Fibroblast of pulmonary artery (primary cell): ENCODE measurements around the gene PLCD1.
A peak's percentile ranks its signal among the peaks of the same experiment; 100 is the strongest.

Experiments
- DNase-seq: peaks from one replicate; pipeline ENCODE4 v3.0.0-alpha.2; 2010; ENCODE audit warnings: low read depth
- H3K4me3 ChIP-seq: replicated peaks from 2 replicates; pipeline ENCODE4 v1.5.1; 2011; ENCODE audit warnings: low read depth, mild to moderate bottlenecking, control low read depth, low read length, moderate library complexity
- CTCF ChIP-seq: IDR thresholded peaks from 2 replicates; pipeline ENCODE4 v1.5.1; 2011; ENCODE audit warnings: mild to moderate bottlenecking, control low read depth, low read length, inconsistent platforms; ENCODE audit errors: missing control alignments

Gene PLCD1

GRCh38 chr3:37987751-37988179, 41.7 kb downstream of the PLCD1 start:
- no peak for TF ChIP-seq CTCF
- H3K4me3 ChIP-seq: no peak overlapping the region
- DNase-seq: no peak

- H3K4me3 ChIP-seq: no peak overlapping the region
- no peak for DNase-seq
- TF ChIP-seq CTCF: no peak
These were observed 42.1 kb downstream of the PLCD1 start for GRCh38 chr3:37987315-37987697.

GRCh38 chr3:37986479-37987314, 42.7 kb downstream of the PLCD1 start:
- H3K4me3 ChIP-seq: no peak overlapping the region

GRCh38 chr3:37985637-37986320, 43.7 kb downstream of the PLCD1 start:
- TF ChIP-seq CTCF: peak; percentile 5
- peak; percentile 24 for DNase-seq
- H3K4me3 ChIP-seq: no peak overlapping the region

More at GRCh38 chr3:37986479-37987314, 42.7 kb downstream of the PLCD1 start:
- DNase-seq: no peak
- no peak for TF ChIP-seq CTCF

GRCh38 chr3:37984596-37984995, 44.8 kb downstream of the PLCD1 start:
- no peak for TF ChIP-seq CTCF
- H3K4me3 ChIP-seq: no peak overlapping the region

GRCh38 chr3:37984051-37984450, 45.4 kb downstream of the PLCD1 start:
- TF ChIP-seq CTCF: no peak
- DNase-seq: no peak
- H3K4me3 ChIP-seq: no peak overlapping the region

More at GRCh38 chr3:37984596-37984995, 44.8 kb downstream of the PLCD1 start:
- DNase-seq: no peak

GRCh38 chr3:37982331-37982730, 47.1 kb downstream of the PLCD1 start:
- DNase-seq: no peak
- H3K4me3 ChIP-seq: no peak overlapping the region

More at GRCh38 chr3:37982331-37982730, 47.1 kb downstream of the PLCD1 start:
- TF ChIP-seq CTCF: no peak
